CD14-positive monocyte (primary cell): Measurements from ENCODE around the gene TSPAN15. TPM values are rescaled to one million over a fixed set of nuclear protein-coding genes. Genes with fewer than 3 reads are reported as not detected.

Source experiments
- DNase-seq, 3 donors: peaks; one replicate each; pipeline ENCODE4 v3.0.0-alpha.2; 2011 to 2022
- H2AFZ ChIP-seq: 2 replicates; pipeline ENCODE4 v1.6.0; 2012; ENCODE audit warnings: mild to moderate bottlenecking, low read depth, low read length, inconsistent platforms; ENCODE audit not compliant: insufficient read depth, poor library complexity, severe bottlenecking
- H3K27ac ChIP-seq, 2 donors: 1 replicate in 1 of 2; 2 replicates in 1 of 2; pipeline ENCODE4 v1.5.1; 2012 to 2013; ENCODE audit warnings: low read length in 2 of 2, control low read depth in 1 of 2, inconsistent platforms in 1 of 2, low read depth in 1 of 2, mild to moderate bottlenecking in 1 of 2
- H3K27me3 ChIP-seq, 2 donors: one replicate each; pipeline versions ENCODE4 v1.6.0 to v1.6.1; 2011 to 2013; ENCODE audit warnings: low read length in 2 of 2; ENCODE audit not compliant: control insufficient read depth in 2 of 2, insufficient read depth in 2 of 2
- H3K36me3 ChIP-seq, 2 donors: replicated peaks in 1 of 2; 1 replicate in 1 of 2; 2 replicates in 1 of 2; pipeline versions ENCODE4 v1.5.1 to v1.6.1; 2012 to 2013; ENCODE audit warnings: low read length in 2 of 2, control low read depth in 1 of 2, inconsistent platforms in 1 of 2, mild to moderate bottlenecking in 1 of 2; ENCODE audit not compliant: insufficient read depth in 2 of 2, control insufficient read depth in 1 of 2
- H3K4me1 ChIP-seq, 2 donors: 1 replicate in 1 of 2; 2 replicates in 1 of 2; pipeline versions ENCODE4 v1.5.1 to v1.6.1; 2012 to 2013; ENCODE audit warnings: low read length in 2 of 2, control low read depth in 1 of 2, inconsistent platforms in 1 of 2, mild to moderate bottlenecking in 1 of 2, moderate library complexity in 1 of 2; ENCODE audit not compliant: insufficient read depth in 2 of 2, control insufficient read depth in 1 of 2
- H3K4me2 ChIP-seq: replicated peaks from 2 replicates; pipeline ENCODE3; 2012; ENCODE audit warnings: low read length, moderate library complexity, mild to moderate bottlenecking; ENCODE audit not compliant: poor library complexity, severe bottlenecking; ENCODE audit errors: extremely low read depth
- H3K4me3 ChIP-seq, 3 experiments: fragments of 200-600 bp in 1 of 3; sonication (generic) in 1 of 3; replicated peaks in 1 of 3; 1 replicate in 2 of 3; 2 replicates in 1 of 3; pipeline ENCODE4 v1.5.1; 2011 to 2013; ENCODE audit warnings: low read length in 3 of 3, mild to moderate bottlenecking in 3 of 3, control low read depth in 2 of 3, low read depth in 2 of 3, inconsistent platforms in 1 of 3, moderate library complexity in 1 of 3
- H3K79me2 ChIP-seq: 2 replicates; pipeline ENCODE4 v1.6.0; 2012; ENCODE audit warnings: mild to moderate bottlenecking, control low read depth, inconsistent platforms, low read length, moderate library complexity; ENCODE audit not compliant: insufficient read depth
- H3K9ac ChIP-seq: 2 replicates; pipeline ENCODE4 v1.6.0; 2017; ENCODE audit warnings: low read length, mild to moderate bottlenecking; ENCODE audit not compliant: insufficient read depth, poor library complexity, severe bottlenecking
- H3K9me3 ChIP-seq, 2 donors: replicated peaks in 1 of 2; 1 replicate in 1 of 2; 2 replicates in 1 of 2; pipeline versions ENCODE4 v1.5.1 to v1.6.1; 2012 to 2013; ENCODE audit warnings: low read length in 2 of 2, control low read depth in 1 of 2; ENCODE audit not compliant: control insufficient read depth in 1 of 2, insufficient read depth in 1 of 2
- H4K20me1 ChIP-seq: 2 replicates; pipeline ENCODE4 v1.6.0; 2012; ENCODE audit warnings: mild to moderate bottlenecking, low read length, control low read depth, moderate library complexity; ENCODE audit not compliant: insufficient read depth
- H3K27ac Mint-ChIP-seq, 7 donors: one replicate each; pipeline ENCODE4 v1.8.0; 2020; ENCODE audit warnings: mild to moderate bottlenecking in 7 of 7, mixed read lengths in 7 of 7, moderate library complexity in 6 of 7, inconsistent platforms in 2 of 7
- H3K27me3 Mint-ChIP-seq, 3 donors: one replicate each; pipeline ENCODE4 v1.8.0; 2021 to 2022; ENCODE audit warnings: low read depth in 3 of 3, mild to moderate bottlenecking in 3 of 3, mixed read lengths in 3 of 3, moderate library complexity in 3 of 3, inconsistent platforms in 1 of 3
- H3K36me3 Mint-ChIP-seq, 2 donors: one replicate each; pipeline ENCODE4 v1.8.0; 2020; ENCODE audit warnings: mixed read lengths in 2 of 2, inconsistent platforms in 1 of 2, mild to moderate bottlenecking in 1 of 2
- H3K4me1 Mint-ChIP-seq: one replicate; pipeline ENCODE4 v1.8.0; 2020; ENCODE audit warnings: mild to moderate bottlenecking, mixed read lengths
- H3K4me3 Mint-ChIP-seq, 2 donors: one replicate each; pipeline ENCODE4 v1.8.0; 2020; ENCODE audit warnings: mild to moderate bottlenecking in 2 of 2, mixed read lengths in 2 of 2, moderate library complexity in 1 of 2
- H3K9me3 Mint-ChIP-seq, 7 donors: one replicate each; pipeline ENCODE4 v1.8.0; 2020 to 2022; ENCODE audit warnings: mixed read lengths in 7 of 7, mild to moderate bottlenecking in 6 of 7, moderate library complexity in 6 of 7, inconsistent platforms in 2 of 7
- WGBS: methylation state at CpG from one replicate; pipeline ENCODE4 v1.1.5; 2013; ENCODE audit warnings: missing lambda C conversion rate; ENCODE audit not compliant: insufficient coverage; 5-methylcytosine and 5-hydroxymethylcytosine counted together
- intact Hi-C, 2 donors: fragments of 100-400 bp; cut with micrococcal nuclease; formaldehyde crosslinking; loops; one replicate each; pipeline versions ENCODE4 v1.15.0 to v1.15.1; 2023
- polyA plus RNA-seq, 3 donors: library from polyadenylated mRNA; depleted of rRNA in 1 of 3; unstranded in 2 of 3; stranded (reverse) in 1 of 3; fragments of 300-500 nt in 2 of 3; fragments of >200 nt in 1 of 3; fragmentation: Illumina TruSeq in 2 of 3; gene quantifications; 1 replicate in 2 of 3; 2 replicates in 1 of 3; pipeline ENCODE4 v1.2.3, GENCODE V29; 2012 to 2021
- TF ChIP-seq, protein P1 (sequence below): fragments of 200-600 bp; IDR thresholded peaks from one replicate; pipeline ENCODE4 v1.8.0; 2022; ENCODE audit warnings: antibody characterized with exemption, mild to moderate bottlenecking

TSPAN15 gene
- polyA plus RNA-seq, 3 donors = 0.22 to 0.39 TPM; not detected in 1

DNA sequence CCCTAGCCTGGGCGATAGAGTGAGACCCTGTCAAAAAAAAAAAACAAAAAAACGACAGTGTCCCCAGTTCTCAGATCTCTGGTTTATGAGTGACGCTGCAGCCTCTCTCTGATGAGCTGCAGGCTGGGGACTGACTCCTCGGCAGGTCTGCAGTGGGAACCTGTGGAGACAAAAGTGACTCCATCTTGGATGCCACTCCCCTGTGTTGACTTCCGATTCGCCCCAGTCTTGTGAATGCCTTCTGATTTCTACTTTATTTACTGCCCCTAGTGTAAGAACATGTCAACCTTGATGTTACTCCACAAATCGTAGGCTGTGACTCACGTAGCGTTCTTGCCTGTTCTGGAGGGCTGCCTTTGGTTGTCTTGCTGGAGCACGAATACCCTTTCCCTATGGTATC is 40.8 kb upstream of the TSPAN15 start:
- Histone ChIP-seq H3K27me3 (no peaks in the 10 kb centered on the region), H3K9ac (no peak overlapping the region), H2AFZ (no peak overlapping the region), H4K20me1 (peaks cover 2% of the 10 kb centered on the region), H3K79me2 (no peaks in the 10 kb centered on the region), H3K27ac (no peak overlapping the region), H3K4me2 (no peak overlapping the region), H3K4me3 (no peak overlapping the region), H3K36me3 (peaks cover 0 to 2% of the 10 kb centered on the region in 2 donors), H3K9me3 (no peaks in the 10 kb centered on the region), H3K4me1 (peaks cover 20% of the 10 kb centered on the region in 2 donors)
- no peak for DNase-seq
- peaks cover 0 to 6% (median 4%) of the 10 kb centered on the region in 3 donors for H3K27me3 Mint-ChIP-seq
- H3K27ac Mint-ChIP-seq = peak overlapping the region in 1 of 7 donors; percentile 62
- peaks cover 22% of the 10 kb centered on the region for H3K4me1 Mint-ChIP-seq
- intact Hi-C loops = no loop called here
- no peaks in the 10 kb centered on the region for H3K9me3 Mint-ChIP-seq
- TF ChIP-seq, protein P1, sequence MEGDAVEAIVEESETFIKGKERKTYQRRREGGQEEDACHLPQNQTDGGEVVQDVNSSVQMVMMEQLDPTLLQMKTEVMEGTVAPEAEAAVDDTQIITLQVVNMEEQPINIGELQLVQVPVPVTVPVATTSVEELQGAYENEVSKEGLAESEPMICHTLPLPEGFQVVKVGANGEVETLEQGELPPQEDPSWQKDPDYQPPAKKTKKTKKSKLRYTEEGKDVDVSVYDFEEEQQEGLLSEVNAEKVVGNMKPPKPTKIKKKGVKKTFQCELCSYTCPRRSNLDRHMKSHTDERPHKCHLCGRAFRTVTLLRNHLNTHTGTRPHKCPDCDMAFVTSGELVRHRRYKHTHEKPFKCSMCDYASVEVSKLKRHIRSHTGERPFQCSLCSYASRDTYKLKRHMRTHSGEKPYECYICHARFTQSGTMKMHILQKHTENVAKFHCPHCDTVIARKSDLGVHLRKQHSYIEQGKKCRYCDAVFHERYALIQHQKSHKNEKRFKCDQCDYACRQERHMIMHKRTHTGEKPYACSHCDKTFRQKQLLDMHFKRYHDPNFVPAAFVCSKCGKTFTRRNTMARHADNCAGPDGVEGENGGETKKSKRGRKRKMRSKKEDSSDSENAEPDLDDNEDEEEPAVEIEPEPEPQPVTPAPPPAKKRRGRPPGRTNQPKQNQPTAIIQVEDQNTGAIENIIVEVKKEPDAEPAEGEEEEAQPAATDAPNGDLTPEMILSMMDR = no peak
- 83% methylated on average over 4 of the region's 10 CpGs for WGBS
- no peak overlapping the region for H3K4me3 Mint-ChIP-seq
- peaks cover 0 to under 1% of the 10 kb centered on the region in 2 donors for H3K36me3 Mint-ChIP-seq

DNA sequence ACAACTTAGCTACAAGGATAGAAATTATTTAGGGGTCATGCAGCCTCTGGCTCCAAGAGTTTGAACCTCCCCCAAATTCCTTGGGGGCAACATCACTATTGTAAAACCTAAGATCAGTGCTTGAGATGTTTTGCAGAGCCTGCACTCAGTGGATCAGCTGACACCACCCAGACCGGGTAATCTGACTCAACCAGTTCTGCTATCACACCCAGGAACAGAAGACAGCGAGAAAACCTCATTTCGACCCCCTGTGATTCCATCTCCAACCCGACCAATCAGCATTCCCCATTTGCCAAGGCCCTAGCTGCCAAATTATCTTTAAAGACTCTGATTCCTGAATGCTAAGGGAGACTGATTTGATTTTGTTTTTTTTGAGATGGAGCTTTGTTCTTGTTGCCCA is 39.8 kb upstream of the TSPAN15 start:
- Histone ChIP-seq H3K9me3 (no peaks in the 10 kb centered on the region), H3K27me3 (no peaks in the 10 kb centered on the region), H4K20me1 (no peaks in the 10 kb centered on the region), H3K27ac (no peak overlapping the region), H3K4me3 (no peak overlapping the region), H3K4me2 (no peak overlapping the region), H2AFZ (no peak overlapping the region), H3K79me2 (no peaks in the 10 kb centered on the region), H3K9ac (no peak overlapping the region), H3K4me1 (peaks cover 20% of the 10 kb centered on the region in 2 donors), H3K36me3 (no peaks in the 10 kb centered on the region)
- Mint-ChIP-seq H3K27me3 (peaks cover 4 to 6% (median 5%) of the 10 kb centered on the region in 3 donors), H3K4me1 (peaks cover 17% of the 10 kb centered on the region), H3K4me3 (no peak overlapping the region), H3K9me3 (no peaks in the 10 kb centered on the region), H3K27ac (peak overlapping the region in 1 of 7 donors; percentile 10), H3K36me3 (no peaks in the 10 kb centered on the region)
- WGBS = 97% methylated on average over 4 of the region's 4 CpGs
- TF ChIP-seq, protein P1 = no peak
- intact Hi-C loops = no loop called here
- no peak for DNase-seq
